Mesenchymal stem cell (in vitro differentiated cells and primary cell): ENCODE measurements around the gene KRT36.

Experiments used
- DNase-seq: peaks from one replicate; pipeline ENCODE4 v3.0.0-alpha.2; 2013
- H2AFZ ChIP-seq: one replicate; pipeline ENCODE4 v1.6.1; 2013; ENCODE audit warnings: low read depth, mild to moderate bottlenecking, control low read depth, inconsistent platforms, low read length, moderate library complexity
- H2AK5ac ChIP-seq: 2 replicates; pipeline ENCODE4 v1.6.1; 2013; ENCODE audit warnings: low read length, moderate library complexity, mild to moderate bottlenecking, inconsistent platforms; ENCODE audit not compliant: severe bottlenecking
- H2BK120ac ChIP-seq: one replicate; pipeline ENCODE4 v1.6.1; 2013; ENCODE audit warnings: low read depth, mild to moderate bottlenecking, inconsistent platforms, low read length, moderate library complexity
- H2BK12ac ChIP-seq, 2 experiments: one replicate each; pipeline ENCODE4 v1.6.1; 2013; ENCODE audit warnings: inconsistent platforms in 2 of 2, low read length in 2 of 2, mild to moderate bottlenecking in 2 of 2, moderate library complexity in 2 of 2, control low read depth in 1 of 2
- H2BK15ac ChIP-seq: one replicate; pipeline ENCODE4 v1.6.1; 2013; ENCODE audit warnings: mild to moderate bottlenecking, low read depth, inconsistent platforms; ENCODE audit not compliant: poor library complexity, severe bottlenecking
- H2BK5ac ChIP-seq: 2 replicates; pipeline ENCODE4 v1.6.1; 2013; ENCODE audit warnings: low read depth, mild to moderate bottlenecking, low read length, control low read depth, inconsistent platforms; ENCODE audit not compliant: poor library complexity, severe bottlenecking
- H3K14ac ChIP-seq, 2 experiments: one replicate each; pipeline ENCODE4 v1.6.1; 2013; ENCODE audit warnings: inconsistent platforms in 2 of 2, low read length in 2 of 2, control low read depth in 1 of 2, mild to moderate bottlenecking in 1 of 2, moderate library complexity in 1 of 2
- H3K18ac ChIP-seq, 2 experiments: one replicate each; pipeline ENCODE4 v1.6.1; 2013; ENCODE audit warnings: inconsistent platforms in 2 of 2, low read length in 2 of 2, control low read depth in 1 of 2, low read depth in 1 of 2, mild to moderate bottlenecking in 1 of 2
- H3K23ac ChIP-seq, 2 experiments: one replicate each; pipeline ENCODE4 v1.6.1; 2013; ENCODE audit warnings: inconsistent platforms in 2 of 2, low read length in 2 of 2, mild to moderate bottlenecking in 2 of 2, moderate library complexity in 2 of 2, control low read depth in 1 of 2
- H3K27ac ChIP-seq: 2 replicates; pipeline ENCODE4 v1.5.1; 2013; ENCODE audit warnings: mild to moderate bottlenecking, moderate library complexity, low read length, control low read depth, inconsistent platforms; ENCODE audit not compliant: poor library complexity, severe bottlenecking
- H3K27me3 ChIP-seq, 2 experiments: 2 replicates each; pipeline versions ENCODE4 v1.6.1 to v1.7.0; 2013; ENCODE audit warnings: low read length in 2 of 2, mild to moderate bottlenecking in 2 of 2, moderate library complexity in 2 of 2, control low read depth in 1 of 2, inconsistent platforms in 1 of 2; ENCODE audit not compliant: control insufficient read depth in 1 of 2, insufficient read depth in 1 of 2
- H3K36me3 ChIP-seq, 2 experiments: 2 replicates each; pipeline versions ENCODE4 v1.6.1 to v1.7.0; 2013; ENCODE audit warnings: low read length in 2 of 2, control low read depth in 1 of 2, inconsistent platforms in 1 of 2, low read depth in 1 of 2, mild to moderate bottlenecking in 1 of 2; ENCODE audit not compliant: insufficient read depth in 2 of 2, control insufficient read depth in 1 of 2
- H3K4ac ChIP-seq, 2 experiments: one replicate each; pipeline ENCODE4 v1.6.1; 2013; ENCODE audit warnings: inconsistent platforms in 2 of 2, low read length in 2 of 2, mild to moderate bottlenecking in 2 of 2, moderate library complexity in 2 of 2, control low read depth in 1 of 2, low read depth in 1 of 2
- H3K4me1 ChIP-seq: 2 replicates; pipeline ENCODE4 v1.6.1; 2013; ENCODE audit warnings: low read depth, low read length, control low read depth; ENCODE audit not compliant: control insufficient read depth, insufficient read depth
- H3K4me2 ChIP-seq: 2 replicates; pipeline ENCODE4 v1.6.1; 2013; ENCODE audit warnings: low read length, mild to moderate bottlenecking, inconsistent platforms; ENCODE audit not compliant: poor library complexity, severe bottlenecking
- H3K4me3 ChIP-seq, 2 experiments: 2 replicates each; pipeline versions ENCODE4 v1.5.1 to v1.7.0; 2013; ENCODE audit warnings: low read length in 2 of 2, mild to moderate bottlenecking in 2 of 2, control low read depth in 1 of 2, low read depth in 1 of 2; ENCODE audit not compliant: insufficient read depth in 1 of 2
- H3K79me1 ChIP-seq: replicated peaks from 2 replicates; pipeline ENCODE4 v1.6.1; 2013; ENCODE audit warnings: mild to moderate bottlenecking, control low read depth, low read length, inconsistent platforms; ENCODE audit not compliant: poor library complexity, severe bottlenecking
- H3K9ac ChIP-seq: 2 replicates; pipeline ENCODE4 v1.7.0; 2013; ENCODE audit warnings: mild to moderate bottlenecking, low read length, moderate library complexity
- H3K9me3 ChIP-seq: 2 replicates; pipeline ENCODE4 v1.7.0; 2013; ENCODE audit warnings: mild to moderate bottlenecking, low read length; ENCODE audit not compliant: control insufficient read depth
- H4K8ac ChIP-seq: one replicate; pipeline ENCODE4 v1.6.1; 2013; ENCODE audit warnings: inconsistent platforms, mild to moderate bottlenecking, low read length, moderate library complexity
- H4K91ac ChIP-seq: one replicate; pipeline ENCODE4 v1.6.1; 2013; ENCODE audit warnings: mild to moderate bottlenecking, low read length, inconsistent platforms
- WGBS: methylation state at CpG from one replicate; pipeline ENCODE4 v1.1.7; 2013; ENCODE audit warnings: mixed read lengths; 5-methylcytosine and 5-hydroxymethylcytosine counted together

The KRT36 gene

GRCh38 chr17:41505007-41505808 is 15.5 kb upstream of the KRT36 start, which contains the start of gene KRT13:
KRT13 (minus strand) TSS chr17:41505612; CDS start chr17:41505550, 62 bp downstream.
- peaks cover 9% of the 10 kb centered on the region for H3K4me1 ChIP-seq
- H3K14ac ChIP-seq = no peak within 1 kb of the TSS
- no peak within 1 kb of the TSS for H2BK12ac ChIP-seq
- H3K79me1 ChIP-seq = no peaks in the 10 kb centered on the region
- H4K91ac ChIP-seq = no peak within 1 kb of the TSS
- H2BK5ac ChIP-seq = no peak within 1 kb of the TSS
- no peak within 1 kb of the TSS for H3K23ac ChIP-seq
- no peak within 1 kb of the TSS for H3K27ac ChIP-seq
- H2BK120ac ChIP-seq = no peak within 1 kb of the TSS
- DNase-seq = no peak
- no peak within 1 kb of the TSS for H3K4ac ChIP-seq
- no peak within 1 kb of the TSS for H3K9ac ChIP-seq
- WGBS = 87% methylated on average over 17 of the region's 17 CpGs
- H3K9me3 ChIP-seq = no peaks in the 10 kb centered on the region
- peak within 1 kb of the TSS; percentile 64 for H2BK15ac ChIP-seq
- H2AK5ac ChIP-seq = no peak within 1 kb of the TSS
- no peak within 1 kb of the TSS for H3K4me3 ChIP-seq
- no peak within 1 kb of the TSS for H3K4me2 ChIP-seq
- H4K8ac ChIP-seq = no peak within 1 kb of the TSS
- H3K36me3 ChIP-seq = no peaks in the 10 kb centered on the region
- no peak within 1 kb of the TSS for H3K18ac ChIP-seq
- H3K27me3 ChIP-seq = peaks cover 0 to 16% of the 10 kb centered on the region in 2 experiments
- H2AFZ ChIP-seq = no peak within 1 kb of the TSS

GRCh38 chr17:41504246-41504977 is 14.7 kb upstream of the KRT36 start:
- Histone ChIP-seq H3K4me2 (no peak overlapping the region), H3K14ac (no peak overlapping the region), H3K4me1 (peaks cover 9% of the 10 kb centered on the region), H3K79me1 (no peaks in the 10 kb centered on the region), H3K9me3 (no peaks in the 10 kb centered on the region), H3K27ac (no peak overlapping the region), H2AK5ac (no peak overlapping the region), H3K4me3 (no peak overlapping the region), H4K91ac (no peak overlapping the region), H2BK12ac (no peak overlapping the region), H3K23ac (no peak overlapping the region), H3K36me3 (no peaks in the 10 kb centered on the region), H4K8ac (no peak overlapping the region), H2BK120ac (no peak overlapping the region), H2BK15ac (no peak overlapping the region), H3K4ac (no peak overlapping the region), H3K27me3 (peaks cover 0 to 8% of the 10 kb centered on the region in 2 experiments), H3K9ac (no peak overlapping the region), H2BK5ac (no peak overlapping the region), H2AFZ (no peak overlapping the region), H3K18ac (no peak overlapping the region)
- no peak for DNase-seq
- 81% methylated on average over 6 of the region's 8 CpGs for WGBS

GRCh38 chr17:41503202-41503601 is 13.5 kb upstream of the KRT36 start:
- H2BK5ac ChIP-seq = no peak overlapping the region
- no peak overlapping the region for H3K4me3 ChIP-seq
- no peak overlapping the region for H4K91ac ChIP-seq
- H3K79me1 ChIP-seq = no peaks in the 10 kb centered on the region
- H3K9me3 ChIP-seq = no peaks in the 10 kb centered on the region
- H2AK5ac ChIP-seq = no peak overlapping the region
- no peak overlapping the region for H4K8ac ChIP-seq
- no peak overlapping the region for H3K4me2 ChIP-seq
- no peaks in the 10 kb centered on the region for H3K36me3 ChIP-seq
- H3K23ac ChIP-seq = no peak overlapping the region
- no peak overlapping the region for H2BK15ac ChIP-seq
- no peak overlapping the region for H3K14ac ChIP-seq
- H3K4ac ChIP-seq = no peak overlapping the region
- H3K27ac ChIP-seq = no peak overlapping the region
- no peak for DNase-seq
- peaks cover 9% of the 10 kb centered on the region for H3K4me1 ChIP-seq
- no peak overlapping the region for H2AFZ ChIP-seq
- H2BK120ac ChIP-seq = no peak overlapping the region
- 95% methylated on average over 4 of the region's 9 CpGs for WGBS
- no peaks in the 10 kb centered on the region for H3K27me3 ChIP-seq
- no peak overlapping the region for H3K9ac ChIP-seq
- H2BK12ac ChIP-seq = no peak overlapping the region
- H3K18ac ChIP-seq = no peak overlapping the region
